CD4-positive, alpha-beta T cell treated with Interleukin-21 for 1 hour (primary cell): ENCODE results near the gene LDHAL6B.

Source experiments
- DNase-seq: peaks from one replicate; pipeline ENCODE4 v3.0.0-alpha.2; 2020

The LDHAL6B gene

DNA sequence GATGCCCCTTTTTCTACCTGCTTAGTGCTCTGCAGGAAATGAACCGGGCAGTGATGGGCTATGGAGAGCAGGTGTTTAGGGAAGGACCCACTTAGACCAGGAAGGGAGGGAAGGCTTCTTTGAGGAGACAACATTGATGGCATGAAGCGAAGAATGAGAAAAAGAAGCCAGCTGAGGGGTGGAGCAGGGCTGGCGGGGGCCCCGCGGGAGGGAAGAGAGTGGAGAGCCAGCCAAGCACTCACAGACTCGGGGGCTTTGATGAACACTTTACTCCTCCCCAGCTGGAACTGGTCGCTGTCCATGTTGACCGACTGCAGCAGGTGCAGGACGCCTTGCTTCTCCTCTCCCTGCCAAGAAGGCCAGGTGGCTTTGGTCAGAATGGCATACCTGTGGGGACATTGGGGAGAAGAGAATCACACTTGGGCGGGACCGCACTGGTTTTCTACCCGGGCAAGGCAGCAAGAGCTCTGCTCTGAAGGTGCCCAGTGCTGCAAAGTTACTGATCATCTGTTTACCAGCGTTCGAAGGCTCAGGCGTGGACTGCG, 28.4 kb upstream of the LDHAL6B start:
- DNase-seq = no peak

DNA sequence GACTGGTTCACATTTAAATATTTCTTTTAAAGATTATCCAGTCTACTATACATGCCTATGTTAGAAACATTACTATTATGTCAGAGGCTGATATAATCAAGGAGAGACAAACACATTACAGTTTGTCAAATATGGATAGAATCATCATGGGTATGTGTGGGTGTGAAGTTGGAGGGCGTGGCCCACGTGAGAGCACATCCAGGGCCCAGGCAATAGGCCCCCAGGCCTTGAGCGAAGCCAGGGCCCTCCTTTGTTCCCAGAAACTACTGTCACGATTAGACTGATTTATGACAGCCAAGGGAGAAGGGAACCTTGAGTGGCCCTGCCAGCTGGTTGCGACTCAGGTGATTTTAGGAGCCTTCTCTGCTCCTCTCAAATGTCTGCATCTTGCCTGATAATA, 26.9 kb upstream of the LDHAL6B start:
- no peak for DNase-seq

DNA sequence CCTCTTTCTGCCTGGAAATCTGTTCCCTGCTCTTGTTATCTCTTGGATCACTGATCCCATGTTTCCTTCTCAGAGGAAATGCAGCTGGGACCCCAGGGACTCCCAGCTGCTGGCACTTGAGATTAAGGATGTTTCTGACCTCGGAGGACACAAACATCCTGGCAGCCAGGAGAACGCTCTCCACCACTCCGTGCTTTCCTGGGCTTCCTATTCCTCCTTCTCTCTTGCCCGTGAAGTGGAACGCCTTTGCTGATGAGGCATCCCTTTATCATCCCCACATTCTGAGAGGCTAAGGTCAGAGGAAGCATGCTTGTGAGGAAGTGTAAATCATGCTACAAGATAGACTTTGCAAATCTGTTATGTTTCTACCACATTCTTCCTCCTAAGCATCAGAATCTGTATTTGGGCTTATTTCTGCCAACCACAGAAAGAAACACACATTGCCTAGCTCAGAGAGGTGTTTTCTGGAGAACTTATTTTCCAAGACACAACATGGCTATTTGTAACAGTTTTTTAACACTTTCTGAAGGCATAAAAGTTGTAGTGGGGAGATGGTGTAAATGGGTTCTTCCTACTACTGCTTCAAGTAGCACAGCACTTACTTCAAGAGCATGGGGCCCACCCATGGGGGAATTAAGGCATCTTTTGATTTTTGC, 25.6 kb upstream of the LDHAL6B start:
- DNase-seq = no peak

DNA sequence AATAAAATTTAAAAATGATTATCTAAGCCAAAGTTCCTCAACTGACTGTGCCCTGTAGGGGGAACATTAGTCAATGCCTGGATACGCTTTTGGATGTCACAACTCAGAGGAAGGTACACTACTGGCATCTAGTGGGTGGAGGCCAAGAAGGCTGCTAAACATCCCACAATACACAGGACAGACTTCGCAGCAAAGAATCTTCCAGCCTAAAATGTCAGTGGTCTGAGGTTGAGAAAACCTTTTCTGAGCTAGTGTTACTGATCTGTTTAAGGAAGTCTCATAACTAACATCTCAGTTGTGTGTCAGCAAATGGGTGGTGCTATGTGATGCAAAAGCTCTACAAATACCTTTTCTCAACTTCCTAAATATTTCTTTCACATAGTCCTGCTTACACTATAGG, 20.9 kb upstream of the LDHAL6B start:
- no peak for DNase-seq

DNA sequence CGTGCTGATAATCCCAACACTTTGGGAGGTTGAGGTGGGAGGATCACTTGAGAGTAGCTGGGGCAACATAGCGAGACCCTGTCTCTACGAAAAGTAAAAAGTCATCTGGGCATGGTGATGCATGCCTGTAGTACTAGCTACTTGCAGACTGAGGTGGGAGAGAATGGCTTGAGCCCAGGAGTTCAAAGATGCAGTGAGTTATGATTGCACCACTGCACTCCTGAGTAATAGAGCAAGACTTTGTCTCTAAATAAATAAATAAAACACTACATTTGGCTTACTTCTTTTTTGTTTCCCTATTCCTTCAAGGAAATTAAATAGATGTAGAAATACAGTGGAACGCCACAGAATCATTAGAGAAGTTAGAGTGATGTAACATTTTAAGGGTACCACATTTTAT, 20.1 kb upstream of the LDHAL6B start:
- no peak for DNase-seq

DNA sequence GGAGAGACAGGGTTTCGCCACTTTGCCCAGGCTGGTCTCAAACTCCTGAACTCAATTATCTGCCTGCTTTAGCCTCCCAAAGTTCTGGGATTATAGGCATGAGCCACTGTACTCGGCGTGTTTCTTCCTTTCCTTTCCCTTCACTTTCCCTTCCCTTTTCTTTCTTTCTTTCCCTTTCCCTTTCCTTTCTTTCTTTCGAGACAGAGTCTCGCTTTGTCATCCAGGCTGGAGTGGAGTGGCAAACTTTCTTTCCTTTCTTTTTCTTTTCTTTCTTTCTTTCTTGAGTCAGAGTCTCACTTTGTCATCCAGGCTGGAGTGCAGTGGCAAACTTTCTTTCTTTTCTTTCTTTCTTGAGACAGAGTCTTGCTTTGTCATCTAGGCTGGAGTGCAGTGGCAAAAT, 17.4 kb upstream of the LDHAL6B start:
- no peak for DNase-seq

DNA sequence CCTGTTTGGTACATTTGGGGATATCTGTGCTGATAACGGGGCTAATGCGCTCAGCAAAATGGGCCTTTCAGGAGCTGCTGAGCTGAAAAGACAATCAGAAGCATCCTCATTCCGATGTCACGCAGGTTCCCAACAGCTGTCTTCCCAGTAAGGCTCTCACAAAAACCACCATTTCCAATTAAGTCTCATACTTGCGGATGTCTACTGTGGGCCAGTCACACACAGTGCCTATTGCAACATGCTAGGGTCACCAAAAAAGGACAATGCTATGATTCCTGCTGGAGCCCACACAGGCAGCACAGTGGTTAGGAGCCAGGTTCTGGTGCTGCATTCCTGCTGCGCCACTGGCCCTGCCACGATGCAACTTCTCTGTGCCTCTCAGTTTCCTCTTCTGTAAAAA, 16.4 kb upstream of the LDHAL6B start:
- DNase-seq = no peak

DNA sequence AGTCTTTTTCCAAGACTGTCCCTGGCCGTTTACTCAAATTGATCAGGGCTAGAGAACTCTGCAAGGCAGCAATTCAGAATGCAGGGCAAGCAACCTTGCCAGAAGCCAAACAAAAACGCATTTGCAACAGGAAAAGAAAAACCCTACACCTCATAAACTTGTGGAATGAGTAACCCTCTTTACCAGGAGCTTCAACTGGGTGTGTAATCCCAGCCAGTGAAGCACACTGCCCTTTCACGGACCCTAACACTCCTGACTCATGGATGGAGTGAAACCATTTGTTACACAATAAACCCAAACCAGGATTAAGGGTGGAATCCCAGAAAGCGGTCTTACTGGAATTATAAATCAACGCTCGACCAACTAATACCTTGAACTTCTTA, 14.8 kb upstream of the LDHAL6B start:
- no peak for DNase-seq

DNA sequence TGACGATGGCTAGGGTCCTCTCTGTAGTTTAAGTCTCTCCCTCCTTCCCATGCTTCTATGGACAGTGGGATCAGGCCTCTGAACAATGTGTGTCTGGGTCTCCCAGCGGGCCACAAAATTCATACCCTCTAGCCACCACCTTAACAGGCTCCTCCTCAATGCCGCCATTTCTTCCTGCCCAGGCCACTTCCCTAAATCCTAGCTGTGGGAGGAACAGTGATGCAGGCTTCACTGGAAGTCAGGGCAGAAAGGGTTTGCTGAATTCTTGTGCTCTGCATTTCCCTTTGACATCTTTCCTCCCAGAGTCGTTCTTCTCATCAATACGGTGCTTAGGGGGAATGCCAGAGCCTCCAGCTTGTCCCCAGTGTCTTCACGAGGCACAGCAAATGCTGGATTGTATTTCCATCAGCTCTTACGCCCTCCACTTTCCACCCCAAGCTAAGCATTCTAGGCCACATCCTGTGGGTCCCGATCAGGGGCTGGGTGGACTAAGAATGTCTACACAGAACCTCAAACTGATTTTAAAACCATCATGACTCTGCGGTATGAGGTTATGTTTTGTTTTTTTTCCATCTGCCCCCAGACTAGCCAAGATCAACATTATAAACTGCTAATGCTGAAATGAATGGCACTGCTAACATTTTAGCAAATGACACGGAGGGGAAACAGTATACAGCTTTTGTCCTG, 11.9 kb upstream of the LDHAL6B start:
- no peak for DNase-seq

DNA sequence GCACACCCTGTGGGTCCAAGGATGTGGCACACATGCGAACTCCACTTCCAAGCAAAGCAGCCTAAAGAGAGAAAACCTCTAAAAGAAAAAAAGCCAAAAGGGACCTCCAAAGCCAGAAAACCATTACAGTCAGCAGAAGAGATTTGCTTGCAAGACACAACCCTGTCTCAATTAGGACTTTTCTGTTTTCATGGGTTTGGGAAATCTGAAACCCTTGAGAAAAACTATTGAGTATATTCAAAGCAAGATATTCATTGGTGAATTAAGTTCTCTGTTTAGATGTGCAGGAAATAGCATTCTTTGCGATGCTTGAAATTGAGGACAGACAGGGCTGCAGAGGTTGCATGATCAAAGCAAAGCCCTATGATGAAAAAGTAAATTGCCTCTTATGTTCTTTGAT, 10.2 kb upstream of the LDHAL6B start:
- DNase-seq = no peak

DNA sequence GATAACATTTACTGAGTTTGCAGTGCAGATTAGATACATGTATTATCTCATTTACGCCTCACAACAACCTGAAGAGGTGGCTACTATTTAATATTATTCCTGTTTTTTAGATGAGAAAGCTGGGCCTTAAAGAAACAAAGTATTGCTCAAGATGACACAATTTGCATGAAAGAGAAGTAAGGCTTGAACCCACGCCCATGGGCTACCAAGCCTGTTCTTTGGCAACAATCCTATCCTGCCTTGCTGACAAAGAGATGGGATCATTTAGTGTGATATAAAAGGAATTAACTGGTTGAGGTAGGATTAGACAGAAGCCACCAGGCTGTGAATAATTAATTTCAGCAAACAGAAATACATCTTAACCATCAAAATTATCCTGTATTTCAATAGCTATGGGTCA, 9.2 kb upstream of the LDHAL6B start:
- DNase-seq = no peak

DNA sequence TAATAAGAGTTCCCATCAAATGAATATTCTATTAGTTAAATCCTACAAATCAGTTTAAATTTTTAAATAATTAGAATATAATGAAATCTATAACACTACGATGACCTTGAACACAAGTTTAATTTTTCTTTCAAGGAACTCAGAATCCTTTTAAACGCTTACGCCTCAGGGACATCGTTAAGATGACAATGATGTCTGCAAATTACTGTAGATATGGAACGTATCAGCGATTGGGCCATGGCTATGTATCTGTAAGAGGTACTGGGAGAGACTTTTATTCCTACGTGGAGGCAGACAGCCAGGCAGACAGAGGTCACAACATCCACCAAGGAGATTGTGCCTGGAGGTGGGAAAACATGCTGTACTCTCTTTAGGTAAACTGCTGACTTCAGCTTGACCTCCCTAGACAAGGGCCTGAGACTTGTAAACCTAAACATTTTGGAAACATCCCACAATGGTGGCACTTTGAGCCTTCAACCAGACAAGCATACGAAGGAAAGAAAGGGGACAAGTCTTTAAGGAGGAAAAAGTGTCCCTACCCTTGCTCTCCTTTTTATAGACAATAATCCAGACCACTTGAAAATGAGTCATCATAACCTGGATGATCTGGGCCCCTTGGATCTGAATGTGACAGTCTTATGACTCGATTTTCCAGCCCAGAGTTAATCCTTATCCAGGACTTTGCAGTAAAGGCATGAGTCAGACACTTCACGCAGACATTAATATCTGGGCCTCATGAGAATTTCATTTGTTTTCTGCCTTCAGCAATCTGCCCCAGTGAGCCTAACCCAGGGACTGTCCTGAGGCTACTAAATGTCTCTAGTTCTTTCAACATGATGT, 6.8 kb upstream of the LDHAL6B start:
- DNase-seq = no peak

DNA sequence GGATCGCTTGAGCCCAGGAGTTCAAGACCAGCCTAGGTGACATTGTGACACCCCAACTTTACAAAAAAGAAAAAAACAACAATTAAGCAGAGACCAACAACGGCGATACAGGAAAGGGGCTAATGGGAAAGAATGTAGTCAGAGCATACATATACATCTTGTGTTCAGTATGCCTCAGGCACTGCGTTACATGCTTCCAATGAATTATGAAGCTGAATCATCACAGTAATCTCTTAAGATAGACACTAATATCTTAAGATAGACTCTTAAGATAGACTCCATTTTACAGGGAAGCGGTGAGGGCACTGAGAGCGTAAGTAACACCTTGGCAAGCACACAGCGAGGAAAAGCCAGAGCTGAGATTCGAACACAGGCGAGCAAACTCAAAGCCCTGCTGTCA, 6.1 kb upstream of the LDHAL6B start:
- no peak for DNase-seq

DNA sequence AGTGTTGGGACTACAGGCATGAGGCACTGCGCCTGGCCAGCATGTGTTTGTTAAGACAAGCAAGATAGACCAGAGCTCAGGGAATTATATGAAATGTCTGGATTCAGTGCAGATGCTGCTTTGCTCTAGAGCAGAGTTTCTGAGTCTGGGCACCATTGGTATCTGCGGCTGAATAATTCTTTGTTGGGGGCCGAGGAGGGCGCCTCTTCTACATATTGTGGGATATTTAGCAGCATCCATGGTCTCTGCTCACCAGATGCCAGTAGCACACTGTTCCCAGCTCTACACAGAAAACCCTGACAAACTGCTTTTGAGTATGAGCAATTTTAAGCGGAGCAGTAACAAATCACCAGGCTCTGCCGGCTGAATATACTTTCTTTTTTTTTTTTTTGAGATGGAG, 3.6 kb upstream of the LDHAL6B start:
- DNase-seq = no peak

DNA sequence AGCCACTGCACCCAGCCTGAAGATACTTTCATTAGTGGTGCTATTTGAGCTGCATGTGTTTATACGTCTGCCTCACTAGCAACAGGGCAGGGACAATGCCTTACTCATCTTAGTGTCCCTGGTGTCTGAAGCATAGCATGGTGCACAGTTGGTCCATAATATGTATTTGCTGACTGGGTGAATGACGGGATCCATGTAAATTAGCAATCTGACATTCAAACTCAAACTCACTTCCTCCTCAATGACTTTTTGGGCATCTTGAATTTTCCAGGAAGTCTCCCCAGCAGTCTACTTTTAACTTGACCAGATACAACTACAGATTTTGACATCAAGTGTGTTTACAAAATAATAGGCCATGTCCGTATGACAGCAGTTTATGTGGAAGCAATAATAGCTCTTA, 3.0 kb upstream of the LDHAL6B start:
- DNase-seq = no peak

DNA sequence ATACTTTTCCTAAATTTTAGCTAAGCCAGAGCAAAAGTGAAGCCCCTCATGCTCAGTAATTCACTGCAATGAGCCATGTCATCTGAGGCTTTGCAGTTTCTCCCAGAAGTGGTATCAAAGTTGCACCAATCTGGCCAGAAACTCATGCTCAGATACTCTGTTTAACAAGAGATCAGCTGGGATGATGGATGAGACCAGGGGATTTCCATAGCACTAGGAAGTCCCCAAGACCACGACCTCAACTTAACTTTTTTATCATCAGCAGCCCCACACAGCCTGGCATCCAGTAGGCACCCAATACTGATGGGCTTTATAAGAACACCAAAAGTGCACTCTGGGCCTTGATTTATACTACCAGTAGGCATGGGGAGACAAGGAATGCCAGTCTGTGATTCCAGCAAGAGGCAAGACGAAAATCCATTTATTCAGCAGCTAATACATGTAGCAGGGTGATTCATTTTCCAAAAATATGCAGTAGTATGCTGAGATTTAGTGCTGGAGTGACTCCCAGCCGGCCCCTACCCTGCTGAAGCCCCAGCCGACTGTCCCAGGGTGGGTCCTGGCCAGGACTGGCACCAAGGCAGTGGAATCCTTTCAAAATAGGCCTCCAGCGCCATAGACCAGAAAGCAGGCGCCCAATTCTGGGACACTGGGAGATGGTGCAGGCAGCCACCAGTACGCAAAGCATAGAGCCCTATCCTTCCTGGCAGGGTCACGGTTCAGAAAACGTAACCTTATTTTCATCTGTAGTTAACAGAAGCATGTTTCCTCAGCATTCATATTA, 612 bp upstream of the LDHAL6B start:
- DNase-seq = no peak

DNA sequence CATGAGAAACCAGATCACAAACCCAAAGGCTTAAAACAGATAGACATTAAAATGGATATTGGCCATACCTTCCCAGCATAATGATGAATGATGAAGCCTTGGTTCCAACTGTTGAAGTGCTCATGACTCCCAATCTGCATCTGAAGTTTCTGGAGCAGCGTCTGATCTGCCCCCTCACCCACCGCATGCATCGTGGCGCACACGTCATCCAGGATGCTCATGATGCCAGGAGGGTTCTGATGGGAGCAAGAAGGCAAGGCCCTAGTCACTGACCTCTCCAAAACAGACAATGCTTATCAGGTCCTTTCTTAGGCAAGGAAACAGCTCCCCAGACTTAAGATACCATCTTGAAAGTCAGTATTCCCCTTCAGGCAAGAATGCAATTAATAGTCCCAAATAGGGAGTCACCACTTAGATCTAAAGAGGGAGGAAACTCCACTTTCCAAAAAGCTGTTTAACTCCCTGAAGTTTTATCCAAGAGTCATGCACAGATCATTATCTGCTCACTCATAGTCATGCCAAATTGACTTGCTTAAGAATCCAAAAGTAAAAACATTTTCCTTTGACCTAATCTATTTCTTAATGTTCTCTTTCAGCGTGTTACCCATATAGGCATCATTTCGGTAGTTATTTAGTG, 2.1 kb downstream of the LDHAL6B start:
- no peak for DNase-seq

DNA sequence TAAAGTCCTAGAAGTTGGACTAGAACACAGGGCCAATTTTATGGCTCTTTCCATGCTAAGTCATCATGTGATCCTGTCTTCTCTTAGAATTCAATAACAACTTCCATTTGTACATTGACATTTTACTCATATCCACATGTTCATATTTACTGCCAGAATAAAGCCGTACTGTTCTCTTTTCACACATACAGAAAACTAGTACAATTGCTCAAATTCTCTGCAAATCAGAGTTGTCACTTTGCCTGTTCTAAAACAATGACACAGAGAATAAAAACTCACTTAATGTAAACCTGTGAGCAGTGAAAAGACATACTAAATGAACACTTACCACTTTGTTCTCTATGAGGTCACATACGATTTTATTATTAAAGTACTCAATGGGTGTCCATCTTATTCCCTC, 3.5 kb downstream of the LDHAL6B start:
- DNase-seq = no peak

DNA sequence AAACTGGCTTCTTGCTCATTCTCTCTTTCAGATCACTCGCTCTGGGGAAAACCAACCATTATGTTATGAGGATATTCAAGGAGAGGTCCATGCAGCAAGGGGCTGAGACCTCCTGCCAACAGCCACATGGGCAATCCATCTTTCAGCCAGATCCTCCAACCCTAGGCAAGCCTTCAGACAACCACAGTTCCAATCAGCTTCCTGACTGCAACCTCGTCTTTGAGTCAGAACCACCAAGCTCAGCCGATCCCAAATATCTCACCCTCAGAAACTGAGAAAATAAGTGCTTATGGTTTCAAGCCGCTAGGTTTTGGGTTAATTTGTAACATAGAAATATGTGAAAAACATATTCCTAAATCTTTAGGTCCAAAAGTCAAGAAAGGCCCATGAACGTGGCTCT, 10.3 kb downstream of the LDHAL6B start:
- no peak for DNase-seq

DNA sequence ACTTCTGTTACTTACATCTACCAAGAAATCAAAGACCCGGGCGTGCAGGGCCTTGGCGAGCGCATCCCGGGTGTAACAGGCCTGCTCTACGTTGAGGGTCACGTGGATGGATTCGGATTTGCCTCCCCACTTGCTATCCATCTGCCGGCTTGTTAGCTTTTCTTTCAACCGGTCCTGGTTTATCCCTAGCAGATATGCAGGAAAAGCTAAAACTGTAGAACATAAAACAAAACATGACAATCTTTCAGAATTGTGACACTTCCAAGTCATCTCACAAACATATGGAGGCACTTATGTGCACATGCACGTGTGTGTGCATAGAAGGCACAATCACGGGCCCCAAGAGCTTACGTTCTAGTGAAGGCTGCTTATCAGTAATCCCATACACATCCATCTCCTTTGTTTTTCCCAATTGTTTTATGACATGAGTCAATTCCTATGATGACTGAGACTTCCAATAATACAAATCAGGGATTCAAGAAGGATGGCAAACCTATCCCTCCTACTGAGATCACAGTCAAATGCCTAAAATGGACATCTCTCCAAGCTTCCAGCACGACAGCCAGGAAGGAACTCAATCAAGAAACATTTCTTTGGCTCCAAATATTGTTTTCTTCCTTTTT, 11.3 kb downstream of the LDHAL6B start:
- DNase-seq = no peak

DNA sequence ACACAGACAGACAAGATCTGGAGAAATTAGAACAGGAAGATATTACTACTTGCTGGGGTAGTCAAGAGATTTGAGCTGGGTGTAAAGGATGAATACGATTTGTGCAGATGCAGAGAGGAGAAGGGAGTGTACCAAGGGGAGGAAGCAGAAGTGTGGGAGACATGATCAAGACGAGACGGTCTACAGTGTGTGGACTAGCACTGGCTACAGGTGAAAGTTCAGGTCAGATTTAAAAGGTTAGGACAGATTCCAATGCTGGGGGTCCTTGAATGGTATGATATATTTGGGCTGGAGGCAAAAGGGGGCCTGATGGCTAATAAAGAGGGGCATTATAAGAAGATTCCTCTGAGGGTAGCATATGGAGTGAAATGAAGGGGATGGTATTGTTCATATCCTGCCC, 12.1 kb downstream of the LDHAL6B start:
- DNase-seq = no peak
